Epithelial cell of proximal tubule (primary cell): ENCODE results near the gene SRGAP1. TPM values are rescaled to one million over a fixed set of nuclear protein-coding genes. Genes with fewer than 3 reads are reported as not detected.

ENCODE experiments used
- DNase-seq: peaks from one replicate; pipeline ENCODE4 v3.0.0-alpha.2; 2011; ENCODE audit warnings: low read depth
- H3K4me3 ChIP-seq: 2 replicates; pipeline ENCODE4 v1.5.1; 2011; ENCODE audit warnings: low read depth, mild to moderate bottlenecking, low read length
- CTCF ChIP-seq: conservative IDR thresholded peaks from 2 replicates; pipeline ENCODE4 v1.5.1; 2012; ENCODE audit warnings: low read depth, mild to moderate bottlenecking, low read length
- total RNA-seq: library from RNA; depleted of rRNA; stranded (reverse); fragments of >200 nt; gene quantifications from 2 replicates; pipeline ENCODE4 v1.2.3, GENCODE V29; 2015

SRGAP1 gene
- total RNA-seq, 1 donor from 2014 or later = 9.4 TPM

DNA sequence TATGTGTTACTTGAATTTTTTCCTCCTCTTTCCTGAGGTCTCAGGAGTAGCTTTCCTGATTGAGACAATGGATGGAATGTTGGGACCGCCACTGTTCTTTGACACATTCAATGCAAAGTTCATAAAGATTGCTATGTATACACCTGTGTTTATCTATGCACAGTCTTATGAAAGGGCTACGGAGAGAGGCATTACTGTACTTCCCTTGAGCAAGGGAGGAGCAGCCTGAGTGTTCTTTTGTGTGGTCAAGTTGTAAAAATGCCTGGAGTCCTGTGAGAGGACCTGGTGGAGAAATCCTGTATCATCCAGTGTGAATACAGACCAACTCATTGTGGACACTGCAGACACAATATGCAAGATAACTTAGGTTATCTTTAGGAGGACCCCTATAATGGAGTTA is 1.2 kb downstream of the SRGAP1 start:
- DNase-seq = no peak
- H3K4me3 ChIP-seq = peak overlapping the region; percentile 89
- no peak for TF ChIP-seq CTCF

- H3K4me3 ChIP-seq = peak overlapping the region; percentile 89
- no peak for TF ChIP-seq CTCF
- DNase-seq = no peak
These were observed 1.9 kb downstream of the SRGAP1 start for GRCh38 chr12:63846238-63846967.

DNA sequence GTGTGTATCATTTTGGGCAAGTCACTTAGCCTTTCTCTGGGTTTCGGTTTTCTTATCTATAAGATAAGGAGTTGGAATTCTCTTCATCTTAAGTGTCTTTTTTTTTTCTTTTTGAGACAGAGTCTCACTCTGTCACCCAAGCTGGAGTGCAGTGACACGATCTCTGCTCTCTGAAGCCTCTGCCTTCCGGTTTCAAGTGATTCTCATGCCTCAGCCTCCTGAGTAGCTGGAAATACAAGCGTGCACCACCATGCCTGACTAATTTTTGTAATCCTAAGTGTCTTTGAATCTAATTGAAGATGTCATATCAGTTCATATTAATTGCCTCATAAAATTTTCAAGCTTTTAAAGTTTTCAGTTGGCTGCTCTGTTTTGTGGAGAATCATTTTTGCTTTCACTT is 4.0 kb downstream of the SRGAP1 start:
- no peak for TF ChIP-seq CTCF
- H3K4me3 ChIP-seq = no peak overlapping the region
- no peak for DNase-seq

- H3K4me3 ChIP-seq = no peak overlapping the region
- no peak for DNase-seq
- TF ChIP-seq CTCF = no peak
These were observed 4.7 kb downstream of the SRGAP1 start for GRCh38 chr12:63849106-63849620.

- no peak for TF ChIP-seq CTCF
- no peak for DNase-seq
- no peak overlapping the region for H3K4me3 ChIP-seq
These were observed 5.1 kb downstream of the SRGAP1 start for GRCh38 chr12:63849641-63850040.

DNA sequence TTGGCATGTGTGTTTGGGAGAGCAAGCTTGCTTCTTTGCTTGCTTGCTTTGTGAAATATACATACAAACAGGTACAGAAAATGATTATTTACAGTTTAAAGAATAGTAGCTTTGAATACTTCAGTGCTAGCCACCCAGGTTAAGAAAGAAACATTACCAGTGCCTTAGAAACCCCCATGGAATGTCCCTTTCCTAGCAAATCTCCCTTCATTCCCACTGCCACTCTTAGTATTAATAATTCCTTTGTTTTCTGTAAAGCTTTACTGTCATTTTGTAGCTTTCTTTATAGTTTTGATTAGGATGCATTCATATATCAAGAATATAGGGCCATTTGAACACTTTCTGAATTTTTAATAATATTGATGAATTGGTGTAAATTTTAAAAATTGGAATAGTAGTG is 9.5 kb downstream of the SRGAP1 start:
- H3K4me3 ChIP-seq = no peak overlapping the region
- no peak for TF ChIP-seq CTCF
- DNase-seq = no peak

DNA sequence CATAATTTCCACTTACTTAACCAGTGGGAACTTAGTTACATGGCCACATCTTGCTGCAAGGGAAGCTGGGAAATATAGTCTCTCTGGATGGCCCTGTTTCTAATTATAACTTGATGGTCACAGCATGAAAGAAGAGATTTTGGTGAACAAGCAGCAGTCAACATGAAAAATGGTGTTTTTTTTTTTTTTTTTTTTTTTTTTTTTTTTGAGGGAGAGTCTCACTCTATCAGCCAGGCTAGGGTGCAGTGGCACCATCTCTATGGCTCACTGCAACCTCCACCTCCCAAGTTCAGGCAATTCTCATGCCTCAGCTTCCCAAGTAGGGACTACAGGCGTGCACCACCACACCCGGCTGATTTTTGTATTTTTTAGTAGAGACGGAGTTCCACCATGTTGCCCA is 10.8 kb downstream of the SRGAP1 start:
- H3K4me3 ChIP-seq = no peak overlapping the region
- TF ChIP-seq CTCF = no peak
- DNase-seq = no peak
